GM21619 (cell line): ENCODE measurements around the gene DNAH10.

Experiments
- ATAC-seq: cut with Tn5 transposase; IDR thresholded peaks from one replicate; pipeline ENCODE4 v1.9.1; 2021; ENCODE audit not compliant: unreplicated experiment

The DNAH10 gene

DNA sequence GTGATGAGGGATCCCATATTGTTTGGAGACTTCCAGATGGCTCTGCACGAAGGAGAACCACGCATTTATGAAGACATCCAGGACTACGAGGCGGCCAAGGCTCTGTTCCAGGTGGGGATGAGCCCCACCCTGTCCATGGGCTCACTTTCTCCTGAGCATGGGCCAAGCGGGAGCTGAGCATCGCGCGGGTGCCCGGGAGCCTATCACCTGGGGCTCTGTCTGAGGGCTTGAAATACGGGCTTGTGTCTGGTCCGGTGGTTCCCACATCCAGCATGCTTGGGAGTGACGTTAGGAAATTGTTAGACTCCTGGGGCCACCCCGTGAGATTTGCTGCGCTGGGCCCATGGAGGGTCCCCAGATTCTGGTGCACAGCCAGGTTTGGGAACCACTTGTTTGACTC is 117.6 kb downstream of the DNAH10 start:
- ATAC-seq, result no peak

- no peak for ATAC-seq
Measured at GRCh38 chr12:123882161-123882705, 120.1 kb downstream of the DNAH10 start.

- ATAC-seq, result no peak
Measured at GRCh38 chr12:123886258-123886657, 124.2 kb downstream of the DNAH10 start.

GRCh38 chr12:123886931-123887582 is 125.0 kb downstream of the DNAH10 start:
- no peak for ATAC-seq

DNA sequence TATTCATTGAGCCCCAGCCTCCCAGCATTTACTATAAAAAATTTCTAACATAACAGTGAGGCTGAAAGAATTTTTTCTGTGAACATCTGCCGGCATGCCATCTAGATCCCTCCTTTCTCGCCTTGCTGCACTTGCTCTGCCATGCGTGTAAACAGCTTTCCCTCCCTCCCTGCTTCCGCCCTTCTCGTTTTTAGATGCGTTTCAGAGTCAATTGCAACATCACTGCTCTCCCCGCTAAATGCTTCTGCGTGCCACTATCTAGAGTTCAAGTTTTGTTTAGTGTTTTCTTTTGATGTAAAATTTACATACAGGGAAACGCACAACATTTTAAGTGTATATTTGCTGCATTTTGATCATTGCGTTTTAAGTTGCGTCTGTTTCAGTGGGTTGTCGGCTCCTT is 126.9 kb downstream of the DNAH10 start:
- ATAC-seq, result no peak

- ATAC-seq, result no peak
Measured at GRCh38 chr12:123889848-123890535, 127.9 kb downstream of the DNAH10 start.

DNA sequence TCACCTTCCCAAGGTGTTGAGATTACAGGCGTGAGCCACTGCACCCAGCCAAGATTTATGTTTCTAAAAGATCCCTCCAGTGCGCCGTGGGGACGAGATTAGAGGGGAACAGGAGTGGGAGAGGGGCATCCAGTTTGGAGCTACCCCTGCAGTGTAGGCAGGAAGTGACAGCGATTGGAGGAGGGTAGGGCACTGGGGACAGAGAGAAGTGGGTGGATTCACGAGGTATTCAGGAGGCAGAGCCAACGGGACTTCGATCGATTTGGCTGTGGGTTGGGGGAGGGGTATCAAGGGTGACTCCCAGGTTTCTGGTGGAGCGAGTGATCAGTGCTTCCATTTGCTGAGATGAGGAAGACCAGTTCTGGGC is 128.4 kb downstream of the DNAH10 start:
- ATAC-seq, result no peak

DNA sequence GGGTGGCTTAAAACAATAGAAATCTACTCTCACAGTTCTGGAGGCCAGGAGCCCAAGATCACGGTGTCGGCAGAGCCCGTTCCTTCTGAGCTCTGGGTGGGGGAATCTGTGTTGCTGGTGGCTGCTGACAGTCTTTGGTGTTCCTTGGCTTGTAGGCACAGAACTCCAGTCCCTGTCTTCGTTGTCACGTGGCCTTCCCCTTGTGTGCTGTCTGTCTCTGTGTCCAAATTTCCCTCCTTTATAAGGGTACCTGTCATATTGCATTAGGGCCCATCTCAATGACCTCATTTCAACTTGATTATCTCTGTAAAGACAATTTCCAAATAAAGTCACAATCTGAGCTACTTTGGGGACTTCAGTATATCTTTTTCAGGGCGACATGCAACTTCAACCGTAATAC is 128.9 kb downstream of the DNAH10 start:
- no peak for ATAC-seq

GRCh38 chr12:123891516-123892179 is 129.5 kb downstream of the DNAH10 start:
- ATAC-seq, result no peak

DNA sequence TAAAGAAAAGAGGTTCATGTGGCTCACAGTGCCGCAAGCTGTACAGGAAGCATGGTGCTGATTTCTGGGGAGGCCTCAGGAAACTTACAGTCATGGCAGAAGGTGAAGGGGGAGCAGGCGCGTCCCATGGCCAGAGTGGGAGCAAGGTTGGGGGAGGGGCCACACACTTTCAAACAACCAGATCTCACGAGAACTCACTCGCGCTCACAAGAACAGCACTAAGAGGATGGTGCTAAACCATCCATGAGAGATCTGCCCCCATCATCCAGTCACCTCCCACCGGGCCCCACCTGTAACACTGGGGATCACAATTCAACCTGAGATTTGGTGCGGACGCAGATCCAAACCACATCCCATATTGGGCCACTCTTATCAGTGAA is 130.1 kb downstream of the DNAH10 start:
- ATAC-seq, result no peak

- ATAC-seq, result no peak
Measured at GRCh38 chr12:123892853-123893252, 130.8 kb downstream of the DNAH10 start.

DNA sequence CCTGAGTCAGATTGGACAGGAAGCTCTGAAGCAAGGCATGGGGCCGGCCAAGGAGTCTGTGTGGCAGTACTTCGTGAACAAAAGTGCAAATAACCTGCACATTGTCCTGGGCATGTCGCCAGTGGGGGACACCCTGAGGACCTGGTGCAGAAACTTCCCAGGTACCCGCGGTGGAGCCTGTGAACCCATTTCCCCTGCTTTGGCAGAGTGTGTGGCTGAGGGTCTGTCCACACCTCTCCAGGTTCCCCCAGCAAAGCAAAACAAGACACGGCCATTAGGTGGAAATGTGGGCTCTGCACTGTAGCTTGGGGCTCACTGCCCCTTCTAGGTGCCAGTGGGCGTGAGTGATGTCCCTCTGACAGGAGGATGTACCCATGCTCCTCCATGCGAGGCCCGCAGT is 131.2 kb downstream of the DNAH10 start:
- no peak for ATAC-seq

GRCh38 chr12:123894823-123895345 is 132.8 kb downstream of the DNAH10 start:
- no peak for ATAC-seq

DNA sequence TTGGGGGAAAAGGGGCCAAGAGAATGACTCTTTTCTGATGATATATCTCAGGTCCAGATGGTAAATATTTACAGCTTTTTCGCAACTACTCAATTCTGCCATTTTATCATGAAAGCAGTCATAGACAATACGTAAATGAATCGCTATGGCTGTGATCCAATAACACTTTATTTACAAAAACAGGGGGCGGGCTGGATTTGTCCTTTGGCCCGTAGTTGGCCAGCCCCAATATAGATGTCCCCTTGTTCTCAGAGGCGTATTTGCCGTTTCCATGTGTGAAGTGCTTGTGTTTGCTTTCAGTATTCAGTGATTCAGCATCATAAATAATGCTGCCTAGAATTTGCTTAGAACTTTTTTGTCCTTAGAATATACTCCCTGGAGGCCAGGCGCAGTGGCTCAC is 133.3 kb downstream of the DNAH10 start:
- ATAC-seq, result no peak

DNA sequence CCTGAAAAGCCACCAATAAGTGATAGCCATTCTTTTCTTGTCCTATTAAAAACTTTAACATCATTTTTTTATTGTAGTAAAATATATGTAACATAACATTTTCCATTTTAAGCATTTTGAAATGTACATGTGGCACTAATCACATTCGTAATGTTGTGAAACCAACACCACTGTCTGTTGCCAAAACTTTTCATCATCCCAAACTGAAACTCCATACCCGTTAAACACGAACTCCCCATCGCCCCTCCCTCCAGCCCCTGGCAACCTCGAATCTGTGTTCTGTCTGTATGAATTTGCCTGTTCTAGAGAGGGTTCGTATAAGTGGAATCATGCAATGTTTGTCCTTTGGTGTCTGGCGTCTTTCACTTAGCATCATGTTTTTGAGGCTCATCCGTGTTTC is 134.7 kb downstream of the DNAH10 start:
- no peak for ATAC-seq

GRCh38 chr12:123897221-123897620 is 135.1 kb downstream of the DNAH10 start:
- ATAC-seq, result no peak

GRCh38 chr12:123898673-123899072 is 136.6 kb downstream of the DNAH10 start:
- no peak for ATAC-seq

GRCh38 chr12:123899368-123899767 is 137.3 kb downstream of the DNAH10 start:
- ATAC-seq, result no peak

DNA sequence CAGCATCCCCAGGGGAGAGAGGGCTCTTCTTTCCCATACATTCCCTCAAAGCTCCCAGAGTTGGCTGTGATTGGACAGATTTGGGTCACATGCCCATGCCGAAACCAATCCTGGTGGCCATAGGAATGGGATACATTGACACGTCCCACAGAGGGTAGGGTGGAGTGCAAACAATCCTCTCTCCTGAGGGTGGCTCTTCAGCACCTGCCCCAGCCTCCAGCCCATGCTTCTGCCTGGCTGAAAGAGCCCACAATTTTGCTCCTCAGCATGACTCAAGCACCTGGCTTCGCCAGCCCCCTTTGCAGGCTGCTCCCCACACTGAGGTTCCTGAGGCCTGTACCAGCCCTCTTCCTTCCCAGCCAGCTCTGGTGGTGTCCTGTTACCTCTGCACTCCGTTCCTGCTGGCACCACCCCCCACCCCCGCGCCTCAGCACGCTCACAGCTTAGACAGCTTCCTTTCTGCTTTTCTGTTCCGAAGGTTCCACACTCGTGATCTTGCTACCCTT is 138.8 kb downstream of the DNAH10 start:
- no peak for ATAC-seq

DNA sequence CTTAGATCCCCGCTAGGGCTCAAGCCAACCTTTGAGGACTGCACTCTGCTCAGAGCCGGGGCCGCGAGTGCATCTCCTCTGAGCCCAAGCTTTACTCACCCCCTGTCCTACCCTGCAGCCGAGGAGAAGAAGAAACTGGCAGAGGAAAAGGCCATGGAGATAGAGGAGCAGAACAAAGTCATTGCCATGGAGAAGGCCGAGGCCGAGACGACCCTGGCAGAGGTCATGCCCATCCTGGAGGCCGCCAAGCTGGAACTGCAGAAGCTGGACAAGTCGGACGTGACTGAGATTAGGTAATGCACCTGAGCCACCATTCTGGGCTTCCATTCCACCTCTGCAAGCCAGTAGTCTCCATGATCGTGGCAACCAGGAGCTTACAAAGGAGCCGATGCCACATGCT is 140.7 kb downstream of the DNAH10 start:
- ATAC-seq, result no peak

- ATAC-seq, result no peak
Measured at GRCh38 chr12:123903301-123904065, 141.4 kb downstream of the DNAH10 start.
